DOHH2 (cell line): ENCODE measurements around the gene CELF1.
"Not testable (repeated sequence)": the region's sequence is repeated elsewhere in the genome, so short reads cannot be mapped to it uniquely, and the experiment has no call there.

Source experiments
- H3F3A ChIP-seq: fragments of 200-600 bp; sonication (generic), shearing (Covaris generic); 2 replicates; pipeline ENCODE4 v1.6.0; 2016; ENCODE audit warnings: antibody characterized with exemption, mild to moderate bottlenecking; ENCODE audit not compliant: control insufficient read depth, insufficient read depth
- H3K27ac ChIP-seq: fragments of 200-600 bp; sonication (generic); 2 replicates; pipeline ENCODE4 v1.5.1; 2014; ENCODE audit warnings: low read depth, mild to moderate bottlenecking, low read length, moderate library complexity
- H3K27me3 ChIP-seq: fragments of 200-600 bp; sonication (generic); 2 replicates; pipeline ENCODE4 v1.6.1; 2014; ENCODE audit warnings: mild to moderate bottlenecking, low read length, mixed read lengths; ENCODE audit not compliant: control insufficient read depth
- H3K36me3 ChIP-seq: fragments of 200-600 bp; sonication (generic); 2 replicates; pipeline ENCODE4 v1.6.1; 2014; ENCODE audit warnings: mild to moderate bottlenecking, low read length, moderate library complexity, mixed read lengths; ENCODE audit not compliant: control insufficient read depth
- H3K4me1 ChIP-seq: fragments of 200-600 bp; sonication (generic); 2 replicates; pipeline ENCODE4 v1.6.1; 2014; ENCODE audit warnings: mild to moderate bottlenecking, low read length, mixed read lengths; ENCODE audit not compliant: control insufficient read depth
- H3K4me2 ChIP-seq: fragments of 200-600 bp; sonication (generic); 2 replicates; pipeline ENCODE4 v1.6.0; 2014; ENCODE audit warnings: mild to moderate bottlenecking, low read length, moderate library complexity
- H3K4me3 ChIP-seq: fragments of 200-600 bp; sonication (generic); 2 replicates; pipeline ENCODE4 v1.5.1; 2014; ENCODE audit warnings: mild to moderate bottlenecking, low read length, mixed read lengths
- H3K79me2 ChIP-seq: fragments of 200-600 bp; sonication (generic); 2 replicates; pipeline ENCODE4 v1.6.1; 2014; ENCODE audit warnings: mild to moderate bottlenecking, low read length, mixed read lengths; ENCODE audit not compliant: control insufficient read depth
- H3K9me2 ChIP-seq: fragments of 200-600 bp; sonication (generic); replicated peaks from 2 replicates; pipeline ENCODE4 v1.6.1; 2014; ENCODE audit warnings: mild to moderate bottlenecking, low read length, mixed read lengths; ENCODE audit not compliant: control insufficient read depth
- H3K9me3 ChIP-seq: fragments of 200-600 bp; sonication (generic); 2 replicates; pipeline ENCODE4 v1.6.1; 2014; ENCODE audit warnings: antibody characterized with exemption, low read length, mixed read lengths; ENCODE audit not compliant: control insufficient read depth, insufficient read depth
- H4K20me1 ChIP-seq: fragments of 200-600 bp; sonication (generic); 2 replicates; pipeline ENCODE4 v1.6.0; 2014; ENCODE audit warnings: low read depth, mild to moderate bottlenecking, antibody characterized with exemption, low read length, moderate library complexity; ENCODE audit not compliant: control insufficient read depth, insufficient read depth
- EZH2phosphoT487 ChIP-seq: fragments of 200-600 bp; sonication (generic); IDR thresholded peaks from 2 replicates; pipeline ENCODE4 v1.6.1; 2017; ENCODE audit warnings: borderline replicate concordance, mild to moderate bottlenecking, antibody characterized with exemption, low read length, moderate library complexity, mixed read lengths
- TF ChIP-seq, protein P1 (sequence below): fragments of 200-600 bp; sonication (generic); IDR thresholded peaks from one replicate; pipeline ENCODE4 v1.5.1; 2014; ENCODE audit warnings: antibody characterized with exemption, mild to moderate bottlenecking, low read depth, low read length; ENCODE audit not compliant: poor library complexity, severe bottlenecking

Gene CELF1

DNA sequence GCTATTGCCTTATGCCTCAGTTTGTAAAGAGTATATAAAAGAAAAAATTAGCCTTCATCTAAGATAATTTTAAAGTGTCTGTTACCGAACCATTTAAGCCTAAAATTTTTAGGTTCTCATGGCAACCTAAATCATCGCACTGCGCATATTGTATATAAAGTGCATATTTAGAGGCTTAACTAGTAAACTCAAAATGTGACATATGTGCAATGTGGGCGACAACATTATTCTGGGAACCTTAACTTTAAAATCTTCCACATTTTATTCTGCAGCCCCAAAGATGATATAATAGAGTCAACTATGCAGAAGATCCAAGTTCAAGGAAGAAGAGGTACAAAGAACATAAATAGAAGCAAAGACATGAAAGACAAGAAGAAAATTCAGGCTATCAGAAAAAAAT, 23.0 kb downstream of the CELF1 start:
- no peaks in the 10 kb centered on the region for H3K9me2 ChIP-seq
- peaks cover 4% of the 10 kb centered on the region for H3F3A ChIP-seq
- H3K4me1 ChIP-seq = peaks cover 42% of the 10 kb centered on the region
- no peak overlapping the region for H3K4me2 ChIP-seq
- H3K27me3 ChIP-seq = no peaks in the 10 kb centered on the region
- H3K4me3 ChIP-seq = no peak overlapping the region
- peaks cover 100% of the 10 kb centered on the region for H3K79me2 ChIP-seq
- TF ChIP-seq, protein P1, sequence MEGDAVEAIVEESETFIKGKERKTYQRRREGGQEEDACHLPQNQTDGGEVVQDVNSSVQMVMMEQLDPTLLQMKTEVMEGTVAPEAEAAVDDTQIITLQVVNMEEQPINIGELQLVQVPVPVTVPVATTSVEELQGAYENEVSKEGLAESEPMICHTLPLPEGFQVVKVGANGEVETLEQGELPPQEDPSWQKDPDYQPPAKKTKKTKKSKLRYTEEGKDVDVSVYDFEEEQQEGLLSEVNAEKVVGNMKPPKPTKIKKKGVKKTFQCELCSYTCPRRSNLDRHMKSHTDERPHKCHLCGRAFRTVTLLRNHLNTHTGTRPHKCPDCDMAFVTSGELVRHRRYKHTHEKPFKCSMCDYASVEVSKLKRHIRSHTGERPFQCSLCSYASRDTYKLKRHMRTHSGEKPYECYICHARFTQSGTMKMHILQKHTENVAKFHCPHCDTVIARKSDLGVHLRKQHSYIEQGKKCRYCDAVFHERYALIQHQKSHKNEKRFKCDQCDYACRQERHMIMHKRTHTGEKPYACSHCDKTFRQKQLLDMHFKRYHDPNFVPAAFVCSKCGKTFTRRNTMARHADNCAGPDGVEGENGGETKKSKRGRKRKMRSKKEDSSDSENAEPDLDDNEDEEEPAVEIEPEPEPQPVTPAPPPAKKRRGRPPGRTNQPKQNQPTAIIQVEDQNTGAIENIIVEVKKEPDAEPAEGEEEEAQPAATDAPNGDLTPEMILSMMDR = no peak
- TF ChIP-seq EZH2phosphoT487 = no peak
- no peaks in the 10 kb centered on the region for H3K9me3 ChIP-seq
- peaks cover 28% of the 10 kb centered on the region for H3K36me3 ChIP-seq
- no peak overlapping the region for H3K27ac ChIP-seq
- H4K20me1 ChIP-seq = peaks cover 34% of the 10 kb centered on the region

DNA sequence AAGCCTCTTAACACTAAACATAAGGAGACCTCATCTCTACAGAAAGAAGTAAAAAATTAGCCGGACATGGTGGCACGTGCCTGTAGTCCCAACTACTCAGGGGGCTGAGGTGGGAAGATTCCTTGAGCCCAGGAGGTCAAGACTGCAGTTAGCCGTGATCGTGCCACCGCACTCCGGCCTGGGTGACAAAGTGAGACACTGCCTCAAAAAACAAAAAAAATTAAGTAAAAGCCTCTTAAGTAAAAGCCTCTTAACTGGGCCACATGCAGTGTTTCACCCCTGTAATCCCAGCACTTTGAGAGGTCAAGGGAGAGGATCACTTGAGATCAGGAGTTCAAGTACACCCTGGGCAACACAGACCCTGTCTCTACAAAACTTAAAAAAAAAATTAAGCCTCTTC, 25.7 kb downstream of the CELF1 start:
- peaks cover 32% of the 10 kb centered on the region for H4K20me1 ChIP-seq
- no peak overlapping the region for H3K4me3 ChIP-seq
- H3F3A ChIP-seq = no peaks in the 10 kb centered on the region; the same call in 1 of the 2 replicates
- H3K4me1 ChIP-seq = peaks cover 51% of the 10 kb centered on the region
- no peaks in the 10 kb centered on the region for H3K9me3 ChIP-seq
- no peaks in the 10 kb centered on the region for H3K9me2 ChIP-seq
- H3K79me2 ChIP-seq = peaks cover 100% of the 10 kb centered on the region
- H3K27me3 ChIP-seq = no peaks in the 10 kb centered on the region
- peaks cover 30% of the 10 kb centered on the region for H3K36me3 ChIP-seq
- no peak overlapping the region for H3K4me2 ChIP-seq
- no peak for TF ChIP-seq EZH2phosphoT487
- H3K27ac ChIP-seq = no peak overlapping the region

DNA sequence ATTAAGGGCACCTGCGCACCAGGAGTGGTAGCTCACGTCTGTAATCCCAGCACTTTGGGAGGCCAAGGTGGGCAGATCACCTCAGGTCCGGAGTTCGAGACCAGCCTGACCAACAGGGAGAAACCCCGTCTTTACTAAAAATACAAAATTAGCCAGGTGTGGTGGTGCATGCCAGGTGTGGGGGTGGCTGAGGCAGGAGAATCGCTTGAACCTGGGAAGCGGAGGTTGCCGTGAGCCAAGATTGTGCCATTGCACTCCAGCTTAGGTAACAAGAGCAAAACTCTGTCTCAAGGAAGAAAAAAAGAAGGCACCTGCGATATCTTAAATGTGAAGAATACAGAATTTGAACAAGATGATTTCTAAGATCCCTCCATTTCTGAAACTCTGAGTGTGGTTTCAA, 26.9 kb downstream of the CELF1 start:
- H3K79me2 ChIP-seq = peaks cover 100% of the 10 kb centered on the region
- peaks cover 31% of the 10 kb centered on the region for H4K20me1 ChIP-seq
- not testable (repeated sequence) for H3K27ac ChIP-seq, H3K27me3 ChIP-seq, H3K9me2 ChIP-seq, H3K4me3 ChIP-seq, H3F3A ChIP-seq, H3K9me3 ChIP-seq
- 0 out of 2 replicates have a peak overlapping the region, but pooled peaks have one; percentile 38 for H3K4me2 ChIP-seq
- H3K4me1 ChIP-seq = peaks cover 51% of the 10 kb centered on the region
- H3K36me3 ChIP-seq = peaks cover 29% of the 10 kb centered on the region

DNA sequence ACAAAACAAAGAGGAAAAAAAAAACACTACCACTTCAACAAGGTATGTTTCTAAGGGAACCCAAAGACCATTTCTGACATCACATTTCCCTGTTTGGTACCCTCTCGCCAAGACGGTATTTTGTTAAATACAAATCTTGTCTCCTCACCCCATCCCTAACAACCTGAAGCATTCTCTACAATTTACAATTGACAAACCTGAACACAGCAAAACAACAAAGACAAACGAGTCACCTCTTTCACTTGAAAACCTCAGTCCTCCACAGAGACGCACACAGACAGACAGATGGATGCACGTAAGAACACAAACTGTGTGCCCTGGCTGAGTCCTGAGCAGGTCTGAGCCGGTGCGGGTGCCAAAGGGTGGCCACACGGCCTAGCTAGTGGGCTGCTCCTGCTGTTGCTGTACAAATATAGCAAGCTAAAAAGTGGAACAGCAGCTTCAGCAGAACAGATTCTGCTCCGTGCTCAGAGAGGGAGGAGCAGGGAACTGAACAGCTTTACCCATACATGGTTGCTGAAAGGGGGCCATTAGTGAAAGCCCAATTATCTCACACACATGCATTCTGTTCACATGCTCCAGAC, 28.5 kb downstream of the CELF1 start:
- H4K20me1 ChIP-seq = peaks cover 26% of the 10 kb centered on the region
- peaks cover 64% of the 10 kb centered on the region for H3K4me1 ChIP-seq
- TF ChIP-seq, protein P1 = no peak
- TF ChIP-seq EZH2phosphoT487 = no peak

More for the DNA sequence above, 28.5 kb downstream of the CELF1 start:
- Histone ChIP-seq H3K79me2 (peaks cover 100% of the 10 kb centered on the region), H3K9me3 (no peaks in the 10 kb centered on the region), H3K27me3 (no peaks in the 10 kb centered on the region), H3K4me3 (no peak overlapping the region), H3K4me2 (peak overlapping the region; percentile 28), H3F3A (no peaks in the 10 kb centered on the region; the same call in 1 of the 2 replicates), H3K36me3 (peaks cover 20% of the 10 kb centered on the region), H3K27ac (0 out of 2 replicates have a peak overlapping the region, but pooled peaks have one; percentile 5), H3K9me2 (no peaks in the 10 kb centered on the region)
